HEK293T (cell line): Measurements from ENCODE around the gene TSC2.
"Not testable (repeated sequence)": the region's sequence is repeated elsewhere in the genome, so short reads cannot be mapped to it uniquely, and the experiment has no call there.

Source experiments
- ARNT ChIP-seq: fragments of 450-650 bp; IDR thresholded peaks from 2 replicates; pipeline ENCODE4 v1.6.1; 2017; ENCODE audit warnings: mild to moderate bottlenecking
- BHLHE40 ChIP-seq: fragments of 450-650 bp; IDR thresholded peaks from 2 replicates; pipeline ENCODE4 v1.6.1; 2016; ENCODE audit warnings: mild to moderate bottlenecking, moderate library complexity, borderline replicate concordance
- ELF4 ChIP-seq: fragments of 450-650 bp; IDR thresholded peaks from 2 replicates; pipeline ENCODE4 v1.6.1; 2017; ENCODE audit warnings: antibody characterized with exemption
- FOXA1 ChIP-seq: fragments of 450-650 bp; IDR thresholded peaks from 2 replicates; pipeline ENCODE4 v1.6.1; 2016; ENCODE audit warnings: mild to moderate bottlenecking
- FOXM1 ChIP-seq: fragments of 450-650 bp; IDR thresholded peaks from 2 replicates; pipeline ENCODE4 v1.6.1; 2017; ENCODE audit warnings: mild to moderate bottlenecking, borderline replicate concordance
- SUZ12 ChIP-seq: fragments of 450-650 bp; IDR thresholded peaks from 2 replicates; pipeline ENCODE4 v1.6.1; 2016; ENCODE audit warnings: mild to moderate bottlenecking
- TARDBP ChIP-seq: fragments of 450-650 bp; IDR thresholded peaks from 2 replicates; pipeline ENCODE4 v1.6.1; 2016
- TF ChIP-seq, protein P1 (sequence below): fragments of 450-650 bp; IDR thresholded peaks from 2 replicates; pipeline ENCODE4 v1.6.1; 2016

- not testable (repeated sequence) for TF ChIP-seq BHLHE40, FOXM1, ARNT, SUZ12, TARDBP, FOXA1, ELF4
- TF ChIP-seq, protein P1, sequence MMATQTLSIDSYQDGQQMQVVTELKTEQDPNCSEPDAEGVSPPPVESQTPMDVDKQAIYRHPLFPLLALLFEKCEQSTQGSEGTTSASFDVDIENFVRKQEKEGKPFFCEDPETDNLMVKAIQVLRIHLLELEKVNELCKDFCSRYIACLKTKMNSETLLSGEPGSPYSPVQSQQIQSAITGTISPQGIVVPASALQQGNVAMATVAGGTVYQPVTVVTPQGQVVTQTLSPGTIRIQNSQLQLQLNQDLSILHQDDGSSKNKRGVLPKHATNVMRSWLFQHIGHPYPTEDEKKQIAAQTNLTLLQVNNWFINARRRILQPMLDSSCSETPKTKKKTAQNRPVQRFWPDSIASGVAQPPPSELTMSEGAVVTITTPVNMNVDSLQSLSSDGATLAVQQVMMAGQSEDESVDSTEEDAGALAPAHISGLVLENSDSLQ: not testable (repeated sequence)
Measured at GRCh38 chr16:2109872-2110271, 62.1 kb downstream of the TSC2 start.
